ENCODE measurements around the gene KRTAP10-4. TPM values are rescaled to one million over a fixed set of nuclear protein-coding genes. Genes with fewer than 3 reads are reported as not detected.

KRTAP10-4 gene
- total RNA-seq, 1 donor from 2014 or later, result not detected

DNA sequence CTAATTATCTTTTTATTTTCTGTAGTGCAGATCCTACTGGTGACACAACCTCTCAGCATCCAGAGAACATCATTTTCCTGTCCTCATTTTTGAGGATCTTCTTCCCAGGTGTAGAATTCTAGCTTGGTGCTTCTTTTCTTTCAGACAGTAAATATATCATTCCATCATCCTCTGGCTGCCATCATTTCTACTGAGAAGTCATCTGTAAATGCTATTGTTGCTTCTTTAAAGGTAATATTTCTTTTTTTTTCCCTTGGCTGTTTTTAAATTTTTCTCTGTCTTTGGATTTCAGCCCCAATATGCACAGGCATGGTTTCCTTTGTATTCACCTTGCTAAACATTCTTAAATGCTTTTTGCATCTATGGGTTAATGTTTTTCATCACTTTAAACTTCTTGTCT, 50.0 kb downstream of the KRTAP10-4 start:
- Mint-ChIP-seq H3K4me3 (ENCODE audit: unreplicated experiment) (no peak overlapping the region), H3K27ac (ENCODE audit: unreplicated experiment) (no peak overlapping the region), H3K27me3 (ENCODE audit: low read depth) (peaks cover 24% of the 10 kb centered on the region), H3K9me3 (ENCODE audit: low read depth) (peaks cover 47% of the 10 kb centered on the region), H3K36me3 (ENCODE audit: low read depth) (peaks cover 12% of the 10 kb centered on the region), H3K4me1 (ENCODE audit: low read depth) (no peaks in the 10 kb centered on the region)
- no peak for DNase-seq (ENCODE audit: low spot score)
- TF ChIP-seq, protein P1, sequence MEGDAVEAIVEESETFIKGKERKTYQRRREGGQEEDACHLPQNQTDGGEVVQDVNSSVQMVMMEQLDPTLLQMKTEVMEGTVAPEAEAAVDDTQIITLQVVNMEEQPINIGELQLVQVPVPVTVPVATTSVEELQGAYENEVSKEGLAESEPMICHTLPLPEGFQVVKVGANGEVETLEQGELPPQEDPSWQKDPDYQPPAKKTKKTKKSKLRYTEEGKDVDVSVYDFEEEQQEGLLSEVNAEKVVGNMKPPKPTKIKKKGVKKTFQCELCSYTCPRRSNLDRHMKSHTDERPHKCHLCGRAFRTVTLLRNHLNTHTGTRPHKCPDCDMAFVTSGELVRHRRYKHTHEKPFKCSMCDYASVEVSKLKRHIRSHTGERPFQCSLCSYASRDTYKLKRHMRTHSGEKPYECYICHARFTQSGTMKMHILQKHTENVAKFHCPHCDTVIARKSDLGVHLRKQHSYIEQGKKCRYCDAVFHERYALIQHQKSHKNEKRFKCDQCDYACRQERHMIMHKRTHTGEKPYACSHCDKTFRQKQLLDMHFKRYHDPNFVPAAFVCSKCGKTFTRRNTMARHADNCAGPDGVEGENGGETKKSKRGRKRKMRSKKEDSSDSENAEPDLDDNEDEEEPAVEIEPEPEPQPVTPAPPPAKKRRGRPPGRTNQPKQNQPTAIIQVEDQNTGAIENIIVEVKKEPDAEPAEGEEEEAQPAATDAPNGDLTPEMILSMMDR (IDR thresholded peaks at IDR 0.05), result no peak

Other genes with a start within 250 kb of the KRTAP10-4 start
- 14.2 to 19.5 TPM (median 17.7 TPM) in 3 replicates for gene CFAP410, start 234.3 kb upstream of the KRTAP10-4 start, total RNA-seq
- 0.21 to 0.32 TPM in 2 of 3 replicates, not detected in the other for gene TRPM2, start 220.1 kb upstream of the KRTAP10-4 start, total RNA-seq
- gene LRRC3, start 118.2 kb upstream of the KRTAP10-4 start, total RNA-seq, result 3.3 to 8.0 TPM (median 7.4 TPM) in 3 replicates
- not detected in 3 replicates for gene KRTAP10-1, start 33.5 kb upstream of the KRTAP10-4 start, total RNA-seq
- gene KRTAP10-2, start 22.2 kb upstream of the KRTAP10-4 start, total RNA-seq, result not detected in 3 replicates
- gene KRTAP10-3, start 14.9 kb upstream of the KRTAP10-4 start, total RNA-seq, result not detected in 3 replicates
- not detected in 3 replicates for gene KRTAP10-5, start 6.9 kb downstream of the KRTAP10-4 start, total RNA-seq
- not detected in 3 replicates for gene KRTAP10-6, start 18.8 kb downstream of the KRTAP10-4 start, total RNA-seq
- not detected in 3 replicates for gene KRTAP10-7, start 26.9 kb downstream of the KRTAP10-4 start, total RNA-seq
- not detected in 3 replicates for gene KRTAP10-8, start 38.4 kb downstream of the KRTAP10-4 start, total RNA-seq
- gene KRTAP10-9, start 53.4 kb downstream of the KRTAP10-4 start, total RNA-seq, result not detected in 3 replicates
- not detected in 3 replicates for gene KRTAP10-10, start 63.6 kb downstream of the KRTAP10-4 start, total RNA-seq
- gene KRTAP10-11, start 72.7 kb downstream of the KRTAP10-4 start, total RNA-seq, result not detected in 3 replicates
- gene KRTAP12-4, start 80.9 kb downstream of the KRTAP10-4 start, total RNA-seq, result not detected in 3 replicates
- gene KRTAP12-3, start 84.2 kb downstream of the KRTAP10-4 start, total RNA-seq, result not detected in 3 replicates
- not detected in 3 replicates for gene KRTAP12-2, start 93.2 kb downstream of the KRTAP10-4 start, total RNA-seq
- not detected in 3 replicates for gene KRTAP12-1, start 108.4 kb downstream of the KRTAP10-4 start, total RNA-seq
- not detected in 3 replicates for gene KRTAP10-12, start 123.4 kb downstream of the KRTAP10-4 start, total RNA-seq
- gene TSPEAR, start 137.8 kb downstream of the KRTAP10-4 start, total RNA-seq, result 0.15 to 0.38 TPM in 2 of 3 replicates, not detected in the other
- 48.5 to 75.5 TPM (median 54.8 TPM) in 3 replicates for gene UBE2G2, start 228.1 kb downstream of the KRTAP10-4 start, total RNA-seq
- gene SUMO3, start 244.3 kb downstream of the KRTAP10-4 start, total RNA-seq, result 51.3 to 60.3 TPM (median 52.3 TPM) in 3 replicates

Data from chondrocyte (in vitro differentiated cells).